PFSK-1 (cell line): ENCODE data around the gene PTP4A2.

Experiments used
- FOXP2 ChIP-seq: optimal IDR thresholded peaks from 2 replicates; pipeline ENCODE3; 2011; ENCODE audit warnings: borderline replicate concordance, control low read depth, inconsistent platforms; ENCODE audit not compliant: insufficient read depth; ENCODE audit errors: extremely low read length, extremely low read depth
- POLR2AphosphoS5 ChIP-seq: IDR thresholded peaks from 2 replicates; pipeline ENCODE4 v1.6.1; 2012; ENCODE audit warnings: low read depth, mild to moderate bottlenecking, control low read depth, low read length, moderate library complexity
- REST ChIP-seq, 2 experiments: IDR thresholded peaks; 2 replicates each; pipeline versions ENCODE4 v1.6.1 to v1.8.0; 2011 to 2012; ENCODE audit warnings: low read depth in 2 of 2, low read length in 2 of 2, control low read depth in 1 of 2, inconsistent platforms in 1 of 2, mild to moderate bottlenecking in 1 of 2, moderate library complexity in 1 of 2; ENCODE audit not compliant: insufficient read depth in 1 of 2
- SIN3A ChIP-seq: IDR thresholded peaks from 2 replicates; pipeline ENCODE4 v1.6.1; 2012; ENCODE audit warnings: mild to moderate bottlenecking, low read length, moderate library complexity, borderline replicate concordance; ENCODE audit not compliant: insufficient read depth
- TAF1 ChIP-seq: IDR thresholded peaks from 2 replicates; pipeline ENCODE4 v1.6.1; 2012; ENCODE audit warnings: low read length, control low read depth, borderline replicate concordance; ENCODE audit not compliant: insufficient read depth

PTP4A2 gene

GRCh38 chr1:31866450-31867032 lies 71.6 kb downstream of the PTP4A2 start:
- no peak for TF ChIP-seq REST (IDR thresholded peaks at IDR 0.05; ENCODE audit: insufficient read depth in 1 of 2, low read depth in 2 of 2, low read length in 2 of 2)
- no peak for TF ChIP-seq POLR2AphosphoS5
- TF ChIP-seq FOXP2, result no peak
- TF ChIP-seq TAF1, result no peak

- no peak for TF ChIP-seq REST (IDR thresholded peaks at IDR 0.05; ENCODE audit: insufficient read depth in 1 of 2, low read depth in 2 of 2, low read length in 2 of 2)
- no peak for TF ChIP-seq FOXP2
- no peak for TF ChIP-seq SIN3A
- no peak for TF ChIP-seq POLR2AphosphoS5
- no peak for TF ChIP-seq TAF1
These were observed 72.3 kb downstream of the PTP4A2 start for GRCh38 chr1:31865728-31866449.

- TF ChIP-seq REST (IDR thresholded peaks at IDR 0.05; ENCODE audit: insufficient read depth in 1 of 2, low read depth in 2 of 2, low read length in 2 of 2), result no peak
- TF ChIP-seq POLR2AphosphoS5, result no peak
These were observed 76.1 kb downstream of the PTP4A2 start for GRCh38 chr1:31862071-31862470.

- TF ChIP-seq SIN3A (no peak), FOXP2 (no peak), REST (IDR thresholded peaks at IDR 0.05; ENCODE audit: insufficient read depth in 1 of 2, low read depth in 2 of 2, low read length in 2 of 2) (no peak), TAF1 (no peak), POLR2AphosphoS5 (no peak)
These were observed 76.8 kb downstream of the PTP4A2 start for GRCh38 chr1:31861346-31861745.

GRCh38 chr1:31860581-31860980 lies 77.6 kb downstream of the PTP4A2 start:
- no peak for TF ChIP-seq POLR2AphosphoS5
- no peak for TF ChIP-seq FOXP2
- TF ChIP-seq TAF1, result no peak
- no peak for TF ChIP-seq SIN3A
- no peak for TF ChIP-seq REST (IDR thresholded peaks at IDR 0.05; ENCODE audit: insufficient read depth in 1 of 2, low read depth in 2 of 2, low read length in 2 of 2)
